ENCODE data around the gene CDK17. TPM values are rescaled to one million over a fixed set of nuclear protein-coding genes. Genes with fewer than 3 reads are reported as not detected.

CDK17 gene
- total and polyA plus RNA-seq, 2 of the 8 experiments (the other 6 are each of a cell fraction or from before 2014, with no cell fraction given), result 5.8 to 20.0 TPM

DNA sequence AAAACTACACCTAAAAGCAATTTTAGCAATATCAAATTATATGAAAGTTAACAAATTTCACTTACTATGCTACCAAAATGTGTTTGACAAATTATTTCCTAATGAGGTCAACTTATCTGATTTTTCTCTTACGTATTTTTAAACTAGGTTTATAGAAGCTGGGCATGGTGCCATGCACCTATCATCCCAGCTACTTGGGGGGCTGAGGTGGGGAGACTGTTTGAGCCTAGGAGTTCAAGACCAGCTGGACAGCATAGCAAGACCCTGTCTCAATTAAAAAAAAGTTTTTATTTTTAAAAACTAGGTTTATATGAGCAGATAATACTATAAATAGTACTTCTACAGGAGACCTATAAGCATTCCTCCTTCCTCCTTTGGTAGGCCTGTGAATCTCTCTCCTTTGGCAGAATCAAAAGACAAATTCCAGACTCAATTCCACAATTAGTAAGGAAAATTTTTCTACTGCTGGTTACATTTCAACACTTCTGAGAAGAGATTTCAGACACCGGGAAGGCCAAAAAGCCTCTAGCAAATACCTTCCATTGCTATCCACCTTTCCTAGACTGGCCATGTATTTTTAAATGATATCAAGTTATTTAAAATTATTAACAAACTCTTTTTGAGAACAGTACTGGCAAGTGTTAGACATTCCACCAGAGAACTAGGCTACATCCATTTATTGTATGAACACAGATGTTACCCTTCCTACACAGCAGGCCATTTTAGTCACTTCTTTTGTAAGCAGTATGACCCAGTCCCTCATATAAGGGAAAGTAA is 34.4 kb downstream of the CDK17 start (continued):
- TF ChIP-seq CTBP2 (IDR thresholded peaks at IDR 0.05; ENCODE audit: borderline replicate concordance, insufficient read depth, insufficient read length, low read length) (no peak), JUND (IDR thresholded peaks at IDR 0.05; ENCODE audit: low read length) (no peak), MAX (IDR thresholded peaks at IDR 0.05) (no peak), SRF (IDR thresholded peaks at IDR 0.05; ENCODE audit: low read depth, low read length) (no peak), SIX5 (IDR thresholded peaks at IDR 0.05; ENCODE audit: low read depth, low read length) (no peak), RXRA (IDR thresholded peaks at IDR 0.05; ENCODE audit: insufficient read depth, low read depth, low read length) (no peak)
